Thyroid gland (tissue), 4 donors: ENCODE results near the gene PAPOLG. TPM values are rescaled to one million over a fixed set of nuclear protein-coding genes. Genes with fewer than 3 reads are reported as not detected.

Experiments used
- DNase-seq, 2 donors: peaks; one replicate each; pipeline ENCODE4 v3.0.0-alpha.2; 2019
- H3K27ac ChIP-seq, 3 donors: fragments of 200-600 bp; sonication (generic); 1 replicate in 2 of 3; 2 replicates in 1 of 3; pipeline ENCODE4 v1.5.1; 2016 to 2019; ENCODE audit warnings: mild to moderate bottlenecking in 1 of 3, moderate library complexity in 1 of 3
- H3K27me3 ChIP-seq: fragments of 200-600 bp; sonication (generic); one replicate; pipeline ENCODE4 v1.5.1; 2019
- H3K36me3 ChIP-seq, 2 donors: fragments of 200-600 bp; sonication (generic); one replicate each; pipeline ENCODE4 v1.5.1; 2016 to 2019
- H3K4me1 ChIP-seq, 2 donors: fragments of 200-600 bp; sonication (generic); one replicate each; pipeline ENCODE4 v1.5.1; 2017 to 2019
- H3K4me3 ChIP-seq, 3 donors: fragments of 200-600 bp; sonication (generic); replicated peaks in 1 of 3; 1 replicate in 2 of 3; 2 replicates in 1 of 3; pipeline ENCODE4 v1.5.1; 2016; ENCODE audit warnings: mild to moderate bottlenecking in 1 of 3
- H3K9me3 ChIP-seq: fragments of 200-600 bp; sonication (generic); one replicate; pipeline ENCODE4 v1.5.1; 2017
- POLR2A ChIP-seq, 2 donors: fragments of 450-650 bp; IDR thresholded peaks; one replicate each; pipeline ENCODE4 v1.6.1; 2017; ENCODE audit warnings: antibody characterized with exemption in 2 of 2, mild to moderate bottlenecking in 2 of 2, moderate library complexity in 1 of 2
- WGBS, 2 donors: methylation state at CpG; one replicate each; pipeline ENCODE4 v1.1.5; 2017; 5-methylcytosine and 5-hydroxymethylcytosine counted together
- intact Hi-C: fragments of 100-400 bp; cut with DNase I; formaldehyde crosslinking; loops from one replicate; pipeline ENCODE4 v1.15.1; 2023
- total RNA-seq, 4 donors: library from RNA; depleted of rRNA; stranded (reverse); fragments of >200 nt; gene quantifications; one replicate each; pipeline ENCODE4 v1.2.3, GENCODE V29; 2016
- TF ChIP-seq, protein P1 (sequence below), 6 experiments: fragments of 200-600 bp in 3 of 6; fragments of 450-650 bp in 3 of 6; sonication (generic) in 3 of 6; IDR thresholded peaks; one replicate each; pipeline ENCODE4 v1.5.1; 2016 to 2019; ENCODE audit warnings: antibody characterized with exemption in 6 of 6, mild to moderate bottlenecking in 2 of 6, inconsistent platforms in 1 of 6, moderate library complexity in 1 of 6

PAPOLG gene
- total RNA-seq, 4 donors from 2014 or later = 37.4 to 63.2 (median 41.4) TPM

DNA sequence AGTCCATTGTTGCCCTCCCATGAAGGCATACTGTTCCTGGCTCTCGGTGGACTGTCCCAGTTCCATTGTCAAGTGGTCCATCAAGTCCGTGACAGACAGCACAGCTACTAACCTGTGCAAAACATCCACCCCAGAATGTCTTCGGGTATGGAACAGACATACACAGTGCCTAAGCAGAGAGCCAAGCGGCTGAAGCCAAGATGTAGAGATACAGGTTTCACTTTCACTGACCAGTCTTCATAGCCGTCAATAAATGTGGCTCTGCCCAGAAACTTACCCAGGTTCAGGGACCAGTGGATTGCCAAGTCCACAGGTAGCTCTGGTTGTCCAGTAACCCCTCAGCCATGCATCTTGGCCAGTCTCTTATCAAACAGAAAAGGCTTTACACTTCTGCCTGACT is 10.7 kb upstream of the PAPOLG start:
- H3K27ac ChIP-seq = no peak overlapping the region
- H3K4me3 ChIP-seq = no peak overlapping the region
- no peaks in the 10 kb centered on the region for H3K4me1 ChIP-seq
- TF ChIP-seq, protein P1, sequence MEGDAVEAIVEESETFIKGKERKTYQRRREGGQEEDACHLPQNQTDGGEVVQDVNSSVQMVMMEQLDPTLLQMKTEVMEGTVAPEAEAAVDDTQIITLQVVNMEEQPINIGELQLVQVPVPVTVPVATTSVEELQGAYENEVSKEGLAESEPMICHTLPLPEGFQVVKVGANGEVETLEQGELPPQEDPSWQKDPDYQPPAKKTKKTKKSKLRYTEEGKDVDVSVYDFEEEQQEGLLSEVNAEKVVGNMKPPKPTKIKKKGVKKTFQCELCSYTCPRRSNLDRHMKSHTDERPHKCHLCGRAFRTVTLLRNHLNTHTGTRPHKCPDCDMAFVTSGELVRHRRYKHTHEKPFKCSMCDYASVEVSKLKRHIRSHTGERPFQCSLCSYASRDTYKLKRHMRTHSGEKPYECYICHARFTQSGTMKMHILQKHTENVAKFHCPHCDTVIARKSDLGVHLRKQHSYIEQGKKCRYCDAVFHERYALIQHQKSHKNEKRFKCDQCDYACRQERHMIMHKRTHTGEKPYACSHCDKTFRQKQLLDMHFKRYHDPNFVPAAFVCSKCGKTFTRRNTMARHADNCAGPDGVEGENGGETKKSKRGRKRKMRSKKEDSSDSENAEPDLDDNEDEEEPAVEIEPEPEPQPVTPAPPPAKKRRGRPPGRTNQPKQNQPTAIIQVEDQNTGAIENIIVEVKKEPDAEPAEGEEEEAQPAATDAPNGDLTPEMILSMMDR (IDR thresholded peaks at IDR 0.05) = no peak
- no peak for TF ChIP-seq POLR2A (IDR thresholded peaks at IDR 0.05)
- H3K9me3 ChIP-seq = no peaks in the 10 kb centered on the region
- no peaks in the 10 kb centered on the region for H3K36me3 ChIP-seq
- no peaks in the 10 kb centered on the region for H3K27me3 ChIP-seq
- peak; percentile 32 to 42 for DNase-seq
- intact Hi-C loops = no loop called here
- 78 to 82% methylated on average over 3 to 5 of the region's 5 CpGs for WGBS, 2 donors

DNA sequence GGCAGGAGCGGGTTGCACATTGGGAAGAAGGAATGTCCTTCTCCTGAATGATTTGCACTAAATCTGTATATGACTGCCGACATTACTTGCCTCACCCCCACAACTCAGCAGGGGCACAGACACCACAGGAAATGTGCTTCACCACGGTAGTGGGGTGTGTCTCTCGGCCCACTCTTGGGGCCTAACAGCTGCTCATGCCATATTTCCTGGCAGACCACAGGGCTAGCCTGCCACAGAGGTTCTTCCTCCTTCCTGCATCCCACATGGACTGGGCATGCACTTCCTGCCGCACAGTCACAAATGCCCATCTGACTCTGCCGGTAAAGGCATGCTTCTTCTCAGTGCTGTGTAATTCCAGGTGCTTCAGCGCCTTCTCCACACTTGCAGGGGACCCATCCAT is 10.3 kb upstream of the PAPOLG start:
- no peaks in the 10 kb centered on the region for H3K4me1 ChIP-seq
- H3K9me3 ChIP-seq = no peaks in the 10 kb centered on the region
- no peaks in the 10 kb centered on the region for H3K36me3 ChIP-seq
- DNase-seq = no peak
- H3K27me3 ChIP-seq = no peaks in the 10 kb centered on the region
- H3K27ac ChIP-seq = no peak overlapping the region
- H3K4me3 ChIP-seq = no peak overlapping the region
- WGBS, 2 donors = 69 to 70% methylated on average over 7 of the region's 7 CpGs
- TF ChIP-seq POLR2A (IDR thresholded peaks at IDR 0.05) = no peak
- TF ChIP-seq, protein P1 (IDR thresholded peaks at IDR 0.05) = no peak
- intact Hi-C loops = no loop called here

DNA sequence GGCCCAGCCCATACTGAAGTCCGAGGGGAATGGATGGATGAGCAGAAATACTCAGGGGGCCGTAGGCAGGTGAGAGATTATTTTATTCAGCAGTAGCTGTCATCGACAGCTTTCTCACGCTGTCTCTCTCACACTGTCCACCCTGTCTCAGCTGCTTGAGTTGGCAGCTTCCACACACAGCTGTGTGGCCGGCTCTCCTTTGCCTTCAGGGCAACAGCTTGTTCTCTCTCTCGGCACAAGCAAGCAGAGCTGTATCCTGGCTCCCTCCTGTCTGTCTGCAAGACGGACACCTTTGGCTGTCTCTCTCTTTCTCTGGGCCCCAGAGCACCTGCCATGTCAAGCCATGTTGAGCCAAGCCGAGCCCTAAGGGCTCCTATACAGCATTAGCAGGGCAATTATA is 9.8 kb upstream of the PAPOLG start:
- peak in 1 of 2 donors; percentile 24 for DNase-seq
- no peaks in the 10 kb centered on the region for H3K4me1 ChIP-seq
- H3K27me3 ChIP-seq = no peaks in the 10 kb centered on the region
- no peak overlapping the region for H3K27ac ChIP-seq
- intact Hi-C loops = no loop called here
- no peak for TF ChIP-seq POLR2A (IDR thresholded peaks at IDR 0.05)
- TF ChIP-seq, protein P1 (IDR thresholded peaks at IDR 0.05) = no peak
- no peaks in the 10 kb centered on the region for H3K9me3 ChIP-seq
- H3K36me3 ChIP-seq = no peaks in the 10 kb centered on the region
- H3K4me3 ChIP-seq = no peak overlapping the region
- 70 to 81% methylated on average over 8 of the region's 8 CpGs for WGBS, 2 donors

DNA sequence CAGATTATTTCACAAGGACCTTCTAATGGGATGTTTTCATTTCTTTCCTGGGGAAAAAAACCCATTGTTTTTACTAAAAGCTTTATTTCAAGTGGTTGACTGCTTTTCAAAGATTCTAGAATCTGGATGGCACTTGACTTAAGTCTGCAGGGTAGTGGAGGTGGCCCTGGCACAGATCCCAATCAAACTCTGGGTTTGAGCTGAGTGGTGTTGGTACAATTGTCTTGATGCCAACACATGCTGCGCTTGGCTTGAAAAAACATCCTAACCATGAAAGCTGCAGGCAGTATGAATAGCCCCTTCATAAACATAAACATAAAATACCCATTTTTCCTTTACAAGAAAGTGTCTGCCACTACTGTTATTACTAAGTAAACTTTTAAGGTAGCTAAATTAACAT is 3.6 kb downstream of the PAPOLG start:
- TF ChIP-seq, protein P1 (IDR thresholded peaks at IDR 0.05) = no peak
- TF ChIP-seq POLR2A (IDR thresholded peaks at IDR 0.05) = no peak
- intact Hi-C loops = no loop called here
- no peak overlapping the region for H3K4me3 ChIP-seq
- H3K9me3 ChIP-seq = no peaks in the 10 kb centered on the region
- peak overlapping the region in 2 of 3 donors; percentile 41 to 71 for H3K27ac ChIP-seq
- DNase-seq = peak; percentile 94 to 96
- no peaks in the 10 kb centered on the region for H3K27me3 ChIP-seq
- WGBS, 2 donors = 36% methylated on average over 1 of the region's 1 CpG
- peaks cover 22 to 23% of the 10 kb centered on the region in 2 donors for H3K4me1 ChIP-seq
- H3K36me3 ChIP-seq = peaks cover 15 to 26% of the 10 kb centered on the region in 2 donors

DNA sequence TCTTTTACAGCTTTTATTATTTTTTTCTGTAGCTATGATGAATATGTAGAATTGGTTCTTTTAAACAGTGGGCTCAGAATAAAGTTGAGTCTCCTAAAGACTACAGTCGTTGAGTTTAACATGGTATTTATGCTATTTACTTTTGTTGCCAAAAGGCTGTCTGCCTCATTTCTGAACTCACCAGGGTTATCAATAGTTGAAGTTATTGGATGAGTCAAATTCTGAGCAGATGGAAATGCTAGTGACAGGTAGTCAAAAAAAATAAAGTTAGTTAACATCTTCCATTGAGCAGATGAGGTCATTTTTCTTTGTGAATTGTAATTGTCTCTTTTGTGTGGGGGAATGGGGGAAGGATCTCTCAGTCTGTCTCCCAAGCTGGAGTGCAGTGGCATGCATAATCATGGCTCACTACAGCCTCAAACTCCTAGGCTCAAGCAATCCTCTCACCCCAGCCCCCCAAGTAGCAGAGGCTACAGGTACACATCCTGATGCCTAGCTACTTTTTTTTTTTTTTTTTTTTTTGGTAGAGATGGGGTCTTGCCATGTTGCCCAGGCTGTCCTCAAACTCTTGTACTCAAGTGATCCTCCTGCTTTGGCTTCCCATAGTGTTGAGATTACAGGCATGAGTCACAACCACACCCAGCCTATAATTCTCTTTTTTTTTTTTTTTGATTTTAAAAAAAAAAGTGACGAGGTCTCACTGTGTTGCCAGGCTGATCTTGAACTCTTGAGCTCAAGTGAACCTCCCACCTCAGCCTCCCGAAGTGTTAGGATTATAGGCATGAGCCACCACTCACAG is 8.9 kb downstream of the PAPOLG start:
- Histone ChIP-seq H3K36me3 (peaks cover 27 to 37% of the 10 kb centered on the region in 2 donors), H3K4me1 (peaks cover 11 to 17% of the 10 kb centered on the region in 2 donors), H3K27ac (no peak overlapping the region), H3K9me3 (no peaks in the 10 kb centered on the region), H3K4me3 (no peak overlapping the region), H3K27me3 (no peaks in the 10 kb centered on the region)
- TF ChIP-seq, protein P1 (IDR thresholded peaks at IDR 0.05) = no peak
- no peak for TF ChIP-seq POLR2A (IDR thresholded peaks at IDR 0.05)
- intact Hi-C loops = no loop called here
- DNase-seq = no peak
- 86 to 95% methylated on average over 3 of the region's 3 CpGs for WGBS, 2 donors
